GM13976 (cell line): Measurements from ENCODE around the gene SRCIN1.

ENCODE experiments used
- DNase-seq: peaks from one replicate; pipeline ENCODE4 v3.0.0; 2012; ENCODE audit warnings: low spot score
- CTCF ChIP-seq: IDR thresholded peaks from 2 replicates; pipeline ENCODE4 v1.5.1; 2012; ENCODE audit warnings: borderline replicate concordance, mild to moderate bottlenecking; ENCODE audit not compliant: insufficient read depth; ENCODE audit errors: extremely low read depth, missing control alignments, control extremely low read depth
- in situ Hi-C: fragments of 300-500 bp; cut with MboI; formaldehyde crosslinking; loops from one replicate; pipeline ENCODE4 v1.12.0; 2022; ENCODE audit warnings: low sequenced_read_pairs, mixed read lengths, inconsistent platforms; ENCODE audit not compliant: unreplicated experiment

The SRCIN1 gene

GRCh38 chr17:38562903-38563302 lies 42.8 kb downstream of the SRCIN1 start:
- in situ Hi-C loops = no loop called here
- TF ChIP-seq CTCF = no peak
- DNase-seq = no peak

- no peak for TF ChIP-seq CTCF
- no peak for DNase-seq
- in situ Hi-C loops = no loop called here
These were observed 43.6 kb downstream of the SRCIN1 start for GRCh38 chr17:38562215-38562569.

GRCh38 chr17:38561416-38562214 lies 44.1 kb downstream of the SRCIN1 start:
- in situ Hi-C loops = no loop called here
- DNase-seq = no peak

GRCh38 chr17:38560503-38561318 lies 45.0 kb downstream of the SRCIN1 start:
- no peak for TF ChIP-seq CTCF
- DNase-seq = no peak
- in situ Hi-C loops = no loop called here

More at GRCh38 chr17:38561416-38562214, 44.1 kb downstream of the SRCIN1 start:
- no peak for TF ChIP-seq CTCF

GRCh38 chr17:38559880-38560230 lies 45.9 kb downstream of the SRCIN1 start:
- in situ Hi-C loops = no loop called here
- DNase-seq = no peak

More at GRCh38 chr17:38559880-38560230, 45.9 kb downstream of the SRCIN1 start:
- TF ChIP-seq CTCF = no peak
